SU-DHL-6 (cell line): ENCODE data around the gene DNER.
"Not testable (repeated sequence)": the region's sequence is repeated elsewhere in the genome, so short reads cannot be mapped to it uniquely, and the experiment has no call there.

Source experiments
- H2AFZ ChIP-seq: fragments of 200-600 bp; sonication (generic); 2 replicates; pipeline ENCODE4 v1.6.1; 2014; ENCODE audit warnings: low read depth, mild to moderate bottlenecking, moderate library complexity, mixed read lengths, antibody characterized with exemption, low read length; ENCODE audit not compliant: severe bottlenecking
- H3F3A ChIP-seq: fragments of 200-600 bp; shearing (Covaris generic); 2 replicates; pipeline ENCODE4 v1.6.0; 2016; ENCODE audit warnings: antibody characterized with exemption, mild to moderate bottlenecking; ENCODE audit not compliant: insufficient read depth
- H3K27ac ChIP-seq: fragments of 200-600 bp; sonication (generic); 2 replicates; pipeline ENCODE4 v1.5.1; 2016; ENCODE audit warnings: low read depth, mild to moderate bottlenecking, low read length, moderate library complexity, mixed read lengths
- H3K27me3 ChIP-seq: fragments of 200-600 bp; sonication (generic), shearing (Covaris generic); 2 replicates; pipeline ENCODE4 v1.6.0; 2014; ENCODE audit warnings: mild to moderate bottlenecking, low read length
- H3K36me3 ChIP-seq: fragments of 200-600 bp; sonication (generic); 2 replicates; pipeline ENCODE4 v1.6.1; 2014; ENCODE audit warnings: mild to moderate bottlenecking, low read length, mixed read lengths
- H3K4me2 ChIP-seq: fragments of 300-600, 200-600 bp; shearing (Covaris generic), sonication (generic); 2 replicates; pipeline ENCODE4 v1.6.0; 2014; ENCODE audit warnings: low read length, low read depth, mild to moderate bottlenecking; ENCODE audit not compliant: poor library complexity, severe bottlenecking
- H3K4me3 ChIP-seq: fragments of 200-600 bp; sonication (generic); 2 replicates; pipeline ENCODE4 v1.5.1; 2014; ENCODE audit warnings: antibody characterized with exemption, low read length, mild to moderate bottlenecking, mixed read lengths; ENCODE audit not compliant: insufficient read depth, poor library complexity, severe bottlenecking
- H3K79me2 ChIP-seq: fragments of 200-600 bp; sonication (generic); 2 replicates; pipeline ENCODE4 v1.6.1; 2014; ENCODE audit warnings: mild to moderate bottlenecking, low read length, moderate library complexity; ENCODE audit not compliant: insufficient read depth
- H3K9ac ChIP-seq: fragments of 200-600 bp; sonication (generic); 2 replicates; pipeline ENCODE4 v1.7.0; 2014; ENCODE audit warnings: mild to moderate bottlenecking, low read length
- H3K9me2 ChIP-seq: fragments of 200-600 bp; sonication (generic); replicated peaks from 2 replicates; pipeline ENCODE4 v1.6.1; 2014; ENCODE audit warnings: low read length; ENCODE audit not compliant: insufficient read depth
- H3K9me3 ChIP-seq: fragments of 200-600 bp; sonication (generic); 2 replicates; pipeline ENCODE4 v1.6.1; 2014; ENCODE audit warnings: low read length, mixed read lengths; ENCODE audit not compliant: insufficient read depth
- H4K20me1 ChIP-seq: fragments of 200-600 bp; sonication (generic); 2 replicates; pipeline ENCODE4 v1.6.1; 2014; ENCODE audit warnings: low read depth, mild to moderate bottlenecking, antibody characterized with exemption, low read length, moderate library complexity, mixed read lengths
- EZH2phosphoT487 ChIP-seq: fragments of 200-600 bp; sonication (generic), shearing (Covaris generic); conservative IDR thresholded peaks from 2 replicates; pipeline ENCODE4 v1.6.1; 2018; ENCODE audit warnings: mild to moderate bottlenecking, antibody characterized with exemption, low read length, moderate library complexity, mixed read lengths
- TF ChIP-seq, protein P1 (sequence below): fragments of 200-600 bp; sonication (generic); IDR thresholded peaks from one replicate; pipeline ENCODE4 v1.5.1; 2017; ENCODE audit warnings: antibody characterized with exemption, mild to moderate bottlenecking, low read length, moderate library complexity; ENCODE audit not compliant: insufficient read depth, poor library complexity, severe bottlenecking

Gene DNER

DNA sequence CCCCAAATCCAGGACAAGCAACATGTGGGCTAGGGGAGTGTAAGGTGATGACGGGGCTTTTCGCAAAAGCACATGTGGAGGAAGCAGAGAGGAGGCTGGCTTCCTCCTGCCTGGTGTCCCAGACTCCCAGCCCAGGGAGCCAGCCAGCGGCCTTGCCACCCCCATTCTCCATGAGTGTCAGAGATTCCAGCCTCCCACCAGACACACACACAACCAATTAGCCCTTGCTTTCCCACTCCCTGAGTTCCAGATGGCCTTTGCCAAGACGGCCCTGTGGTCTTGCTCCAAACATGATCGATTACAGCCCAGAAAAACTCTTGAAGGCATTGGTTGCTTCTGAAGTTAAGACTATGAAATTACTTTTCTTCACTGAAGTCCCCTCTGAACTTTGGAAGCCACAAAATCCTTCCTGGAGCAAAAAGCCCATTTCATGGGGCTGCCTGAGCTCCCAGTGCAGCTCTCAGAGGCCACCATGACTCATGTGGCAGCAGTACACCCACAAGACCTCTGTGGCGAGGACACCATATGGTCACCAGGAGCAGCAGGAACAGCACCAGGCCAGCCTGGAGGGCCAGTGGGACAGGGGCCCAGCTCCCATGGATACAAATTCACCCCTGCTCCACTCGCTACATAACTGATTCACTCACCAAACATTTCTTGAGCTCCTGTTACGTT lies 374.1 kb downstream of the DNER start:
- H3K27me3 ChIP-seq, result no peaks in the 10 kb centered on the region
- no peaks in the 10 kb centered on the region for H3K9me3 ChIP-seq
- TF ChIP-seq EZH2phosphoT487, result no peak
- TF ChIP-seq, protein P1, sequence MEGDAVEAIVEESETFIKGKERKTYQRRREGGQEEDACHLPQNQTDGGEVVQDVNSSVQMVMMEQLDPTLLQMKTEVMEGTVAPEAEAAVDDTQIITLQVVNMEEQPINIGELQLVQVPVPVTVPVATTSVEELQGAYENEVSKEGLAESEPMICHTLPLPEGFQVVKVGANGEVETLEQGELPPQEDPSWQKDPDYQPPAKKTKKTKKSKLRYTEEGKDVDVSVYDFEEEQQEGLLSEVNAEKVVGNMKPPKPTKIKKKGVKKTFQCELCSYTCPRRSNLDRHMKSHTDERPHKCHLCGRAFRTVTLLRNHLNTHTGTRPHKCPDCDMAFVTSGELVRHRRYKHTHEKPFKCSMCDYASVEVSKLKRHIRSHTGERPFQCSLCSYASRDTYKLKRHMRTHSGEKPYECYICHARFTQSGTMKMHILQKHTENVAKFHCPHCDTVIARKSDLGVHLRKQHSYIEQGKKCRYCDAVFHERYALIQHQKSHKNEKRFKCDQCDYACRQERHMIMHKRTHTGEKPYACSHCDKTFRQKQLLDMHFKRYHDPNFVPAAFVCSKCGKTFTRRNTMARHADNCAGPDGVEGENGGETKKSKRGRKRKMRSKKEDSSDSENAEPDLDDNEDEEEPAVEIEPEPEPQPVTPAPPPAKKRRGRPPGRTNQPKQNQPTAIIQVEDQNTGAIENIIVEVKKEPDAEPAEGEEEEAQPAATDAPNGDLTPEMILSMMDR, result no peak
- no peak overlapping the region for H3K4me2 ChIP-seq
- H3K4me3 ChIP-seq, result no peak overlapping the region
- H2AFZ ChIP-seq, result no peak overlapping the region
- H3K36me3 ChIP-seq, result no peaks in the 10 kb centered on the region
- H3K79me2 ChIP-seq, result no peaks in the 10 kb centered on the region
- no peaks in the 10 kb centered on the region for H3K9me2 ChIP-seq
- no peaks in the 10 kb centered on the region for H4K20me1 ChIP-seq
- no peak overlapping the region for H3K9ac ChIP-seq
- no peaks in the 10 kb centered on the region for H3F3A ChIP-seq
- H3K27ac ChIP-seq, result no peak overlapping the region

DNA sequence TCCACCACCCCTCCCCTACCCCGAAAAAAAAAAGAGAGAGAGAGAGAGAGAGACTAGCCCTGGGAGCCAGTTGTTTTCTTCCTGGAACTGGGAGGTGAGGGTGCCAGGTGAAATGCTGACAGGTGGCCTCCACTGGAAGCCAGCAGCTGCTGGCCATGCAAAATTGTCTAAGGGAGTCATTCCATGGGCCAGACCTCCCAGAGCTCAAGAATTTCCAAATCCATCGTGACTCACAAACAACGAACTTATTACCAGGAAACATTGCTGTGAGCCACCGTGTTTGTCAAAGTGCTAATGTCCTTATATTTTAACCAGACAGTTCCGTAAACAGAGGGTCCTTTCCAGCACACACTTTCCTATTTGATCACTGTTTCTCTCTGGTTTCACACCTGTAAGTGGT lies 374.7 kb downstream of the DNER start:
- Histone ChIP-seq H4K20me1 (no peaks in the 10 kb centered on the region), H3K4me3 (no peak overlapping the region), H3K79me2 (no peaks in the 10 kb centered on the region), H3K9ac (no peak overlapping the region), H2AFZ (no peak overlapping the region), H3K36me3 (no peaks in the 10 kb centered on the region), H3K27me3 (no peaks in the 10 kb centered on the region), H3K4me2 (no peak overlapping the region), H3K27ac (no peak overlapping the region), H3F3A (no peaks in the 10 kb centered on the region), H3K9me3 (no peaks in the 10 kb centered on the region), H3K9me2 (no peaks in the 10 kb centered on the region)
- TF ChIP-seq, protein P1, result no peak
- TF ChIP-seq EZH2phosphoT487, result no peak

DNA sequence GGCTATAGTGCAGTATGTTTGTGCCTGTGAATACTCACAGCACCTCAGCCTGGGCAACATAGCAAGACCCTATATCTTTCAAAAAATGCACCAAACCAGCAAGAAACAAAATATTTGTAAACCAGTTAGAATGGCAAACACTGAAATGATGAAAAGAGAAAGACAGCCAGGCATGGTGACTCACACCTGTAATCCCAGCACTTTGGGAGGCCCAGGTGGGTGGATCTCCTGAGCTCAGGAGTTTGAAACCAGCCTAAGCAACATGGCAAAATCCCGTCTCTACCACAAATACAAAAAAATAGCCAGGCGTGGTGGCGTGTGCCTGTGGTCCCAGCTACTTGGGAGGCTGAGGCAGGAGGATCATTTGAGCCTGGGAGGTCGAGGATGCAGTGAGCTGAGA lies 375.2 kb downstream of the DNER start:
- H3K79me2 ChIP-seq, H3K4me2 ChIP-seq, H3K27ac ChIP-seq, H3K27me3 ChIP-seq, H2AFZ ChIP-seq, H3K9me2 ChIP-seq, H3K36me3 ChIP-seq, H4K20me1 ChIP-seq, H3K9ac ChIP-seq, H3F3A ChIP-seq, H3K9me3 ChIP-seq, H3K4me3 ChIP-seq: not testable (repeated sequence)

DNA sequence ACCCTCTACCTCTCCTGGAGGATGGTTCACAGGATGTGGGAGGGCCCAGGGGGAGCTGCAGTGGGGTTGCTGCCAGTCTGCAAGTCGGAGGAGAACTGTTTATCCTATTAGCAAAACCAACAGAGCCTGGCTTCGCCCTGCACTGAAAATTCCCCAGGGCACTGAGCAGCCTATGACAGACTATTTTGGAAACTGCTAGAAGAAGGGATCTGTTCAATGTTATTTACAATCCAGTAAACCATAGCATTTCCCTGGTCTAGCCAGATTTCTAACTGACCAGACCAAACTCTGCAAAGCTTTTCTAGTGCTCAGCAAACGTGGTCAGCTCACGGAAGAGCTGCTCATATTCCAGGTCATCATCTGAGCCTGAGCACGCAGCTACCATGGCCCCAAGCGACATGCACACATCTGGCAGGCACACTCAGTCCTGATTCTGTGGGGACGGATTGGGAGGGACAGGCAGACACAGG lies 378.4 kb downstream of the DNER start:
- Histone ChIP-seq H3K9me3 (no peaks in the 10 kb centered on the region), H2AFZ (no peak overlapping the region), H3K4me2 (no peak overlapping the region), H3F3A (no peaks in the 10 kb centered on the region), H3K79me2 (no peaks in the 10 kb centered on the region), H3K9ac (no peak overlapping the region), H3K27ac (no peak overlapping the region), H3K27me3 (no peaks in the 10 kb centered on the region), H3K9me2 (no peaks in the 10 kb centered on the region), H4K20me1 (no peaks in the 10 kb centered on the region), H3K36me3 (no peaks in the 10 kb centered on the region), H3K4me3 (no peak overlapping the region)
- TF ChIP-seq, protein P1, result no peak
- TF ChIP-seq EZH2phosphoT487, result no peak
